Peyer's patch (tissue), 4 donors: ENCODE results near the gene ELAPOR2. TPM values are rescaled to one million over a fixed set of nuclear protein-coding genes. Genes with fewer than 3 reads are reported as not detected.

Experiments
- DNase-seq, 3 donors: peaks; one replicate each; pipeline ENCODE4 v3.0.0-alpha.2; 2017 to 2019
- H3K27ac ChIP-seq, 4 donors: fragments of 200-600 bp; sonication (generic); one replicate each; pipeline ENCODE4 v1.5.1; 2016 to 2019
- H3K27me3 ChIP-seq, 2 donors: fragments of 200-600 bp; sonication (generic); one replicate each; pipeline ENCODE4 v1.5.1; 2019
- H3K36me3 ChIP-seq, 3 donors: fragments of 200-600 bp; sonication (generic); one replicate each; pipeline ENCODE4 v1.5.1; 2016 to 2019
- H3K4me1 ChIP-seq, 4 donors: fragments of 200-600 bp; sonication (generic); one replicate each; pipeline ENCODE4 v1.5.1; 2016 to 2019
- H3K4me3 ChIP-seq, 4 donors: fragments of 200-600 bp; sonication (generic); 1 replicate in 3 of 4; 2 replicates in 1 of 4; pipeline ENCODE4 v1.5.1; 2016 to 2019; ENCODE audit warnings: mild to moderate bottlenecking in 1 of 4
- H3K9me3 ChIP-seq, 4 donors: fragments of 200-600 bp; sonication (generic); one replicate each; pipeline ENCODE4 v1.5.1; 2016 to 2019; ENCODE audit warnings: mild to moderate bottlenecking in 1 of 4
- POLR2A ChIP-seq, 2 donors: fragments of 450-650 bp; IDR thresholded peaks; one replicate each; pipeline ENCODE4 v1.5.1; 2017; ENCODE audit warnings: antibody characterized with exemption in 2 of 2, mild to moderate bottlenecking in 2 of 2, moderate library complexity in 2 of 2
- total RNA-seq, 4 donors: library from RNA; depleted of rRNA; stranded (reverse); fragments of >200 nt; gene quantifications; one replicate each; pipeline ENCODE4 v1.1.0, GENCODE V29; 2016
- TF ChIP-seq, protein P1 (sequence below), 6 experiments: fragments of 450-650 bp in 4 of 6; fragments of 200-600 bp in 2 of 6; sonication (generic) in 1 of 6; IDR thresholded peaks; one replicate each; pipeline ENCODE4 v1.5.1; 2017 to 2019; ENCODE audit warnings: antibody characterized with exemption in 6 of 6, mild to moderate bottlenecking in 3 of 6, moderate library complexity in 1 of 6

Gene ELAPOR2
- total RNA-seq, 4 donors from 2014 or later, result 3.3 to 24.8 (median 5.6) TPM

GRCh38 chr7:87094322-87094721, 34.9 kb upstream of the ELAPOR2 start:
- no peak overlapping the region for H3K27ac ChIP-seq
- H3K36me3 ChIP-seq, result no peaks in the 10 kb centered on the region
- H3K9me3 ChIP-seq, result no peaks in the 10 kb centered on the region
- no peaks in the 10 kb centered on the region for H3K27me3 ChIP-seq
- H3K4me3 ChIP-seq, result no peak overlapping the region
- no peaks in the 10 kb centered on the region for H3K4me1 ChIP-seq
- no peak for TF ChIP-seq POLR2A (IDR thresholded peaks at IDR 0.05)
- TF ChIP-seq, protein P1, sequence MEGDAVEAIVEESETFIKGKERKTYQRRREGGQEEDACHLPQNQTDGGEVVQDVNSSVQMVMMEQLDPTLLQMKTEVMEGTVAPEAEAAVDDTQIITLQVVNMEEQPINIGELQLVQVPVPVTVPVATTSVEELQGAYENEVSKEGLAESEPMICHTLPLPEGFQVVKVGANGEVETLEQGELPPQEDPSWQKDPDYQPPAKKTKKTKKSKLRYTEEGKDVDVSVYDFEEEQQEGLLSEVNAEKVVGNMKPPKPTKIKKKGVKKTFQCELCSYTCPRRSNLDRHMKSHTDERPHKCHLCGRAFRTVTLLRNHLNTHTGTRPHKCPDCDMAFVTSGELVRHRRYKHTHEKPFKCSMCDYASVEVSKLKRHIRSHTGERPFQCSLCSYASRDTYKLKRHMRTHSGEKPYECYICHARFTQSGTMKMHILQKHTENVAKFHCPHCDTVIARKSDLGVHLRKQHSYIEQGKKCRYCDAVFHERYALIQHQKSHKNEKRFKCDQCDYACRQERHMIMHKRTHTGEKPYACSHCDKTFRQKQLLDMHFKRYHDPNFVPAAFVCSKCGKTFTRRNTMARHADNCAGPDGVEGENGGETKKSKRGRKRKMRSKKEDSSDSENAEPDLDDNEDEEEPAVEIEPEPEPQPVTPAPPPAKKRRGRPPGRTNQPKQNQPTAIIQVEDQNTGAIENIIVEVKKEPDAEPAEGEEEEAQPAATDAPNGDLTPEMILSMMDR (IDR thresholded peaks at IDR 0.05), result no peak
- DNase-seq, result no peak

GRCh38 chr7:87092568-87093091, 33.2 kb upstream of the ELAPOR2 start:
- Histone ChIP-seq H3K4me3 (no peak overlapping the region), H3K36me3 (no peaks in the 10 kb centered on the region), H3K27ac (no peak overlapping the region), H3K4me1 (no peaks in the 10 kb centered on the region), H3K9me3 (no peaks in the 10 kb centered on the region), H3K27me3 (no peaks in the 10 kb centered on the region)
- no peak for TF ChIP-seq POLR2A (IDR thresholded peaks at IDR 0.05)
- DNase-seq, result no peak

DNA sequence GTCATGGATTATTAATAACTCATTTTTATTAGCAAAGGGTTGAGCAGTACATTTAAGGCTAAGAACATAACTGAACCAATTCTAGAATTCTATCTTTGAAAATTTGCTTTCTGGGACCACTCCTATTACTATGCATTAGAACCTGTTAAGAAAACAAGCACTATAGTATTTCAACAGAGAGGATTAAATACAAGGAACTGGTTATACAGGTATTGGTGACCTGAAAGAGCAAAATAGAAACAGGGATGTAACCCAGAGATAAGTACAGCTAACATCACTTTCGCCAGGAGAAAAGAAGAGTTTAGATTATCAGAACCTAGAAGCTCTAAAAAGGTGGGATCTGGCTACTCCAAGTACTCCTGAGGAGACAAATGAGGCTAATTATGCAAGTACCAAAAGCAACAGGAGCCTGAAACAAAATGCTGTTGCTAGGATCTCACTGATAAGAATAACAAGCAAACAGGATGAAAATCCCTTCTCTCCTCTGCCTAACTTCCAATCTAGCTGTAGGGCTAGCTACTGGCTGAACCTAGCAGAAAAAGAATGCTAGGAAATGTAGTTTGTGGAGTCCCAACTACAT, 32.1 kb upstream of the ELAPOR2 start:
- Histone ChIP-seq H3K4me3 (no peak overlapping the region), H3K27me3 (no peaks in the 10 kb centered on the region), H3K4me1 (no peaks in the 10 kb centered on the region), H3K36me3 (no peaks in the 10 kb centered on the region), H3K9me3 (no peaks in the 10 kb centered on the region), H3K27ac (no peak overlapping the region)
- DNase-seq, result no peak
- TF ChIP-seq, protein P1 (IDR thresholded peaks at IDR 0.05), result no peak
- TF ChIP-seq POLR2A (IDR thresholded peaks at IDR 0.05), result no peak

DNA sequence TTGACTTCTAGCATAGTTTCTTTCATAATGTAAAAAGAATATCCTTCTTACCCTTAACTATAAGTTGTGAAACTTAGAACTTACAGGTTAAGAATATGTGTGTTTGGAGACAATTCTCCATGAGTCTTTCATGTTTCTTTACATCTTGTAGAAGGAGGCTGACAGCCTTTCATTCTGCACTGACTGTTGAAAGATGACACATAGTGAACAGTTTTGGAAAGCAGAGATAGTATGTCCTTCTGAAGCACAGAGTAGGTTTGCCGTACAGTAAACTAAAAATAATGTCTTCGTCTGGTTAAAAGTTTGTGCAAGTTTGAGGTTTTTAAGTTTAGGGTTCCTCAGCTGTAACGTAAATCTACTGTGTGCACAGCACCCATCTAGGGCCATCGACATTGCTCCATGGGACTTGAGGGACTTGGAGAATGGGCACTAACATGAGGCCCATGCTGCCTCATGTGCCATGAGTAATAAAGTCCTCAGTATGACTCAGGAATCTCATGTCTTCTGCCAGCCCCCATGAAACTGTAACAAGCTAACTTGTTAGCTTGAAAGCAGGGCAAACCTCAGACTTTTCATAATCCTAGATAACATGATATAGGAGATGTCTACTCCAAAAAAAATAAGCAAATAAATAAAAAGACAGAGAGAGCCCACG, 24.5 kb upstream of the ELAPOR2 start:
- no peaks in the 10 kb centered on the region for H3K9me3 ChIP-seq

GRCh38 chr7:87082675-87083074, 23.2 kb upstream of the ELAPOR2 start:
- Histone ChIP-seq H3K27ac (no peak overlapping the region), H3K27me3 (no peaks in the 10 kb centered on the region), H3K36me3 (no peaks in the 10 kb centered on the region), H3K4me1 (no peaks in the 10 kb centered on the region), H3K4me3 (no peak overlapping the region), H3K9me3 (no peaks in the 10 kb centered on the region)
- no peak for DNase-seq
- no peak for TF ChIP-seq POLR2A (IDR thresholded peaks at IDR 0.05)
- TF ChIP-seq, protein P1 (IDR thresholded peaks at IDR 0.05), result no peak

More for the DNA sequence above, 24.5 kb upstream of the ELAPOR2 start:
- no peaks in the 10 kb centered on the region for H3K36me3 ChIP-seq
- H3K4me3 ChIP-seq, result no peak overlapping the region
- no peak for TF ChIP-seq POLR2A (IDR thresholded peaks at IDR 0.05)
- TF ChIP-seq, protein P1 (IDR thresholded peaks at IDR 0.05), result no peak
- H3K27ac ChIP-seq, result no peak overlapping the region
- H3K27me3 ChIP-seq, result no peaks in the 10 kb centered on the region
- DNase-seq, result no peak
- H3K4me1 ChIP-seq, result no peaks in the 10 kb centered on the region

GRCh38 chr7:87075671-87076404, 16.4 kb upstream of the ELAPOR2 start:
- H3K27ac ChIP-seq, result no peak overlapping the region
- H3K4me1 ChIP-seq, result no peaks in the 10 kb centered on the region
- H3K4me3 ChIP-seq, result no peak overlapping the region
- no peak for DNase-seq
- H3K36me3 ChIP-seq, result no peaks in the 10 kb centered on the region
- no peak for TF ChIP-seq POLR2A (IDR thresholded peaks at IDR 0.05)
- TF ChIP-seq, protein P1 (IDR thresholded peaks at IDR 0.05), result no peak
- no peaks in the 10 kb centered on the region for H3K27me3 ChIP-seq
- H3K9me3 ChIP-seq, result no peaks in the 10 kb centered on the region
